ENCODE results near the gene DDX60. TPM values are rescaled to one million over a fixed set of nuclear protein-coding genes. Genes with fewer than 3 reads are reported as not detected.
A peak's percentile ranks its signal among the peaks of the same experiment; 100 is the strongest.

DDX60 gene
- 3.2 and 6.3 TPM in 2 replicates for total RNA-seq (2014; rRNA removed)
- Bru-seq, nascent RNA, result percentile 52 among the genes with signal in this experiment
- percentile 50 among the genes with signal in this experiment for BruChase-seq, experiment 1, labeled RNA remaining after a 6-hour chase
- percentile 64 among the genes with signal in this experiment for BruChase-seq, experiment 2, labeled RNA remaining after a 2-hour chase
- long read RNA-seq, full-length matches to known transcripts, result 35 of 65 reads
- long read RNA-seq, partial matches to known transcripts, result 19 of 65 reads
- long read RNA-seq, other reads (novel, unspliced or antisense), result 11 of 65 reads

GRCh38 chr4:168318266-168318895 lies at the start of gene DDX60:
Gene DDX60 (minus strand): TSS chr4:168318752. CDS start chr4:168311259, 7,493 bp downstream.
- no peaks in the 10 kb centered on the region for H3K9me3 ChIP-seq (ENCODE audit: low read length)
- BruUV-seq (replicated peaks), result TSS peak; percentile 67

GRCh38 chr4:168367065-168367464 lies 48.5 kb upstream of the DDX60 start:
- BruUV-seq (replicated peaks), result no TSS peak
- H3K4me1 ChIP-seq (ENCODE audit: insufficient read depth, low read length), result no peaks in the 10 kb centered on the region
- no peak for DNase-seq
- H3K79me2 ChIP-seq (ENCODE audit: low read length), result no peaks in the 10 kb centered on the region
- no peaks in the 10 kb centered on the region for H3F3A ChIP-seq (ENCODE audit: low read length, unreplicated experiment)
- no peaks in the 10 kb centered on the region for H3K9me2 ChIP-seq (replicated peaks; ENCODE audit: low read length)
- no peaks in the 10 kb centered on the region for H3K36me3 ChIP-seq (ENCODE audit: low read depth, low read length)
- no peak overlapping the region for H3K27ac ChIP-seq (ENCODE audit: low read length)
- ATAC-seq, result no peak
- no peak overlapping the region for H2AFZ ChIP-seq (ENCODE audit: low read length)
- H3K4me2 ChIP-seq (ENCODE audit: low read length), result no peak overlapping the region
- no peaks in the 10 kb centered on the region for H3K27me3 ChIP-seq (ENCODE audit: low read length)
- H4K20me1 ChIP-seq (ENCODE audit: low read length), result no peaks in the 10 kb centered on the region
- H3K9ac ChIP-seq (ENCODE audit: low read length), result no peak overlapping the region
- no peaks in the 10 kb centered on the region for H3K9me3 ChIP-seq (ENCODE audit: low read length)
- intact Hi-C loops (cut with micrococcal nuclease), result no loop called here
- no peak overlapping the region for H3K4me3 ChIP-seq (ENCODE audit: low read length)
- ChIA-PET POLR2A (ENCODE audit: unreplicated experiment) (no interaction called here), CTCF (no interaction called here)
- TF ChIP-seq EZH2 (IDR thresholded peaks at IDR 0.05; ENCODE audit: low read length, unreplicated experiment), result no peak
- TF ChIP-seq CTCF (conservative IDR thresholded peaks at IDR 0.05; ENCODE audit: low read depth, low read length), result no peak
- no peak for TF ChIP-seq EZH2phosphoT487 (IDR thresholded peaks at IDR 0.05; ENCODE audit: borderline replicate concordance, low read length)

More at GRCh38 chr4:168318266-168318895, at the start of gene DDX60:
- Histone ChIP-seq H3K27me3 (ENCODE audit: low read length) (no peaks in the 10 kb centered on the region), H4K20me1 (ENCODE audit: low read length) (no peaks in the 10 kb centered on the region), H3K9ac (ENCODE audit: low read length) (peak within 1 kb of the TSS; percentile 86), H3K4me2 (ENCODE audit: low read length) (peak within 1 kb of the TSS; percentile 81), H3K9me2 (replicated peaks; ENCODE audit: low read length) (no peaks in the 10 kb centered on the region), H3F3A (ENCODE audit: low read length, unreplicated experiment) (no peaks in the 10 kb centered on the region), H3K27ac (ENCODE audit: low read length) (peak within 1 kb of the TSS; percentile 75), H3K36me3 (ENCODE audit: low read depth, low read length) (no peaks in the 10 kb centered on the region), H3K4me3 (ENCODE audit: low read length) (peak within 1 kb of the TSS; percentile 84), H3K79me2 (ENCODE audit: low read length) (no peaks in the 10 kb centered on the region), H2AFZ (ENCODE audit: low read length) (peak within 1 kb of the TSS; percentile 85), H3K4me1 (ENCODE audit: insufficient read depth, low read length) (peaks cover 23% of the 10 kb centered on the region)
- TF ChIP-seq CTCF (conservative IDR thresholded peaks at IDR 0.05; ENCODE audit: low read depth, low read length), result peak; percentile 52
- TF ChIP-seq EZH2phosphoT487 (IDR thresholded peaks at IDR 0.05; ENCODE audit: borderline replicate concordance, low read length), result no peak
- intact Hi-C loops (cut with micrococcal nuclease), result loop anchor here (2.0 to 10.0 kb wide), 2 partner anchors 134 to 160 kb away; no protein-coding TSS in a partner anchor
- POLR2A ChIA-PET (ENCODE audit: unreplicated experiment), result no interaction called here
- DNase-seq (peak; percentile 74), ATAC-seq (peak; percentile 87)
- CTCF ChIA-PET, result no interaction called here

GRCh38 chr4:168362025-168362401 lies 43.5 kb upstream of the DDX60 start:
- Histone ChIP-seq H3K9ac (ENCODE audit: low read length) (no peak overlapping the region), H3K27me3 (ENCODE audit: low read length) (no peaks in the 10 kb centered on the region), H3F3A (ENCODE audit: low read length, unreplicated experiment) (no peaks in the 10 kb centered on the region), H2AFZ (ENCODE audit: low read length) (no peak overlapping the region), H3K4me2 (ENCODE audit: low read length) (no peak overlapping the region), H3K4me1 (ENCODE audit: insufficient read depth, low read length) (no peaks in the 10 kb centered on the region), H3K79me2 (ENCODE audit: low read length) (no peaks in the 10 kb centered on the region), H3K36me3 (ENCODE audit: low read depth, low read length) (no peaks in the 10 kb centered on the region), H3K9me2 (replicated peaks; ENCODE audit: low read length) (no peaks in the 10 kb centered on the region), H3K4me3 (ENCODE audit: low read length) (no peak overlapping the region), H3K27ac (ENCODE audit: low read length) (no peak overlapping the region), H4K20me1 (ENCODE audit: low read length) (no peaks in the 10 kb centered on the region), H3K9me3 (ENCODE audit: low read length) (no peaks in the 10 kb centered on the region)
- ChIA-PET POLR2A (ENCODE audit: unreplicated experiment) (no interaction called here), CTCF (no interaction called here)
- no peak for DNase-seq
- no TSS peak for BruUV-seq (replicated peaks)
- intact Hi-C loops (cut with micrococcal nuclease), result no loop called here
- ATAC-seq, result no peak
- TF ChIP-seq EZH2phosphoT487 (IDR thresholded peaks at IDR 0.05; ENCODE audit: borderline replicate concordance, low read length), result no peak

All from PC-3 (cell line).